ENCODE measurements around the gene ZNF17.
"Not testable (repeated sequence)": the region's sequence is repeated elsewhere in the genome, so short reads cannot be mapped to it uniquely, and the experiment has no call there.

Gene ZNF17

DNA sequence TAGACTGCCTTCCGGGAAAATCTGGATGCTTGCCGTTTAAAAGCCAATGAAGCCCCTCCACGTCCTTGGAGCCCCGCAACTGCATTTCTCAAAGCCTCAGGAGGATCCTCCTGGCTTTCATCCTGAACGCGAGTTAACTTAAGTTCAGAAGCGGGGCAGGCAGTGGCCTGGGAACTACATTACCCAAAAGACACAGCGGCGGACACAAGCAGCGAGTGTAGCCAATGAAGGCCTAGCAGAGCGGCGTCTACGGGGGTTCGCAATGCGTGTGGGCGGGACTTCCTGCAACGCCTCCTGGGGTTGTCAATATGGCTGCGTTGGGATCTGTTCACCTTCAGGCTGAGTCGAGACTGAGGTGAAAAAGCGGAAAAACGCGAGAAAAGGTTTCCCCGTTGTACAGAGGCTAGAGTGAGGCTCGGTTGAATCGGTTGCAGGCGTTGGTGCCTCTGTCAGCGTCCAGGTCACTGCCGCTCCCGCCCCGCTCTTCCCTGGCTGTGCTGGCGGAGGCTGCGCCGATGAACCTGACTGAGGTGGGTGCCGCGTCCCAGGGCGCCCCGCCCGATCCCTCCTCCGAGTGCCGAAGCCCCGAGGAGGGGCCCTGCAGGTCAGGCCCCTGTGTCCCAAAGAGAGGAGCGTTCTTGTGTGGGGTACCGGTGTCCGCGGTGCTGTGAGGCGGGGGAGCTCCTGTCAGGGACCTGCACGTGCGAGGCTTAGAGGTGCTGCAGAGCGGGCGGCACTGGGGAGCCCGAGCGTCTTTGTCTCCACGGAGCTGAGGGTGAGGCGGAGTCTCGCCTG is at the start of gene ZNF17:
ZNF17 (plus strand) TSS at position 285 of the 795 bp plus-strand sequence. CDS start 2,455 bp downstream, outside the sequence.
- peak within 1 kb of the TSS; percentile 91 for H3K4me3 ChIP-seq (ENCODE audit: low read length)
- H3K36me3 ChIP-seq (ENCODE audit: insufficient read depth, low read depth, low read length) = no peaks in the 10 kb centered on the region
- no peaks in the 10 kb centered on the region for H3K9me3 ChIP-seq (ENCODE audit: insufficient read depth, low read depth, low read length)
- no peak within 1 kb of the TSS for H3K27ac ChIP-seq (ENCODE audit: low read length)
- H3K27me3 ChIP-seq (ENCODE audit: insufficient read depth, low read length) = no peaks in the 10 kb centered on the region
- peak within 1 kb of the TSS; percentile 78 for H3K9ac ChIP-seq (ENCODE audit: low read depth, low read length)
- H3K4me1 ChIP-seq (ENCODE audit: insufficient read depth, low read length) = peaks cover 4% of the 10 kb centered on the region; the same call in 1 of the 2 replicates

DNA sequence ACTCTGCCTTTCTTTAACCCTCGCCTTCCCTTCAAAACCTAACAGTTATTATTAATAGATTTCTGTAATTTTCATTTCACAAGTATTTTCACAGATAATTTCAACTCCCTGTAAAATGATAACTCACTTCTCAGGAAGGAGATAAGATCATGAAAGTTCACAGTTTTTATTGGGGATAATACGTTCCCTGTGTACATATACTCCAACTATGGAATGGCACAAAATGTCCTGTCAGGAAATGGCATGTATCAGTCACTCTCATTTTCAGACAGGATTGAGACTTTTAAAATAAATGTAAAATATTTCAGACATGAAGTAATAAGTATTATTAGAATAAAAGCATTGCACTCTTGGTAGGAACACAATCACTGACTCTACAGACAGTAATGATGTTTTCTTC is 48.5 kb upstream of the ZNF17 start:
- peak overlapping the region; percentile 73 for H3K27ac ChIP-seq (ENCODE audit: low read length)
- peak overlapping the region; percentile 90; the same call in 1 of the 2 replicates for H3K9ac ChIP-seq (ENCODE audit: low read depth, low read length)
- no peaks in the 10 kb centered on the region for H3K4me1 ChIP-seq (ENCODE audit: insufficient read depth, low read length)
- H3K36me3 ChIP-seq (ENCODE audit: insufficient read depth, low read depth, low read length) = peaks cover 15% of the 10 kb centered on the region
- H3K9me3 ChIP-seq (ENCODE audit: insufficient read depth, low read depth, low read length) = no peaks in the 10 kb centered on the region
- peak overlapping the region; percentile 84 for H3K4me3 ChIP-seq (ENCODE audit: low read length)
- no peaks in the 10 kb centered on the region for H3K27me3 ChIP-seq (ENCODE audit: insufficient read depth, low read length)

DNA sequence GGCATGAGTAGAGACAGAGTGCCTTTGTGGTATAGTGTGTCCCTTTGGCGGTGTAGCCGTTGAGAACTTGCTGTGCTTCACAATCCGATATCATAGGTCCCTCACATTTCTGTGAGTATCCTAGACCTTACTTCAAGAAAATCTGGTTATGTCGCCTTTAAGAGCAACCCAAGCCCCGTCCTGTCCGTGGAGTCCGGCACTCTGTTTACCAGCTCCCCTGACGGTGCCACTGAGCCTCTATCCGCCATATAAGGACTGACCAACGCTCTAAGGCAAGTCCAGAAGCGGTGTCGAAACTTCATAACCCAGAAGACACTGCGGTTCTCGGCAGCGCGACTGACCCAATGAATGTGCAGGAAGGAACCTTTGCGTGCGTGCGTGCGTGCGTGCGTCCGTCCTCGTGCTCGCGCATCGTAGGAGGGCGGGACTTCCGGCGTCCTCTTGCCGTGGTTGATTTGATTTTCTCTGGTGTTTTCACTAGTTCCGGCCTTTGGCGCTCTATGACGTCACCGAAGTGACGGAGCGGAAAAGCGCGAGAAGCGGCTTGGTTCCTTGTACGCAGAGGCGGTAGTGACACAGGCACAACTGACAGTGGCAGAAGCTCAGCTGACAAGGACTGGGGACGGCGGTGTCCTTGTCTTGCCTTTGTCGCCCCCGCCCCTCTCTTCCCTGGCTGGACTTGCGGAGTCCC is 47.8 kb upstream of the ZNF17 start, which contains the start of the genes TRAPPC2B and ZNF547:
TRAPPC2B (plus strand) TSS at position 555 of the 691 bp plus-strand sequence. CDS start 1,283 bp downstream, outside the sequence.
ZNF547 (plus strand) TSS at position 555 of the 691 bp plus-strand sequence. CDS start 5,005 bp downstream, outside the sequence.
- Histone ChIP-seq H3K9me3 (ENCODE audit: insufficient read depth, low read depth, low read length) (no peaks in the 10 kb centered on the region), H3K27ac (ENCODE audit: low read length) (peak within 1 kb of the TSS; percentile 73), H3K4me1 (ENCODE audit: insufficient read depth, low read length) (no peaks in the 10 kb centered on the region), H3K9ac (ENCODE audit: low read depth, low read length) (peak within 1 kb of the TSS; percentile 90), H3K27me3 (ENCODE audit: insufficient read depth, low read length) (no peaks in the 10 kb centered on the region), H3K36me3 (ENCODE audit: insufficient read depth, low read depth, low read length) (peaks cover 9% of the 10 kb centered on the region; the same call in 1 of the 2 replicates), H3K4me3 (ENCODE audit: low read length) (peak within 1 kb of the TSS; percentile 84)

DNA sequence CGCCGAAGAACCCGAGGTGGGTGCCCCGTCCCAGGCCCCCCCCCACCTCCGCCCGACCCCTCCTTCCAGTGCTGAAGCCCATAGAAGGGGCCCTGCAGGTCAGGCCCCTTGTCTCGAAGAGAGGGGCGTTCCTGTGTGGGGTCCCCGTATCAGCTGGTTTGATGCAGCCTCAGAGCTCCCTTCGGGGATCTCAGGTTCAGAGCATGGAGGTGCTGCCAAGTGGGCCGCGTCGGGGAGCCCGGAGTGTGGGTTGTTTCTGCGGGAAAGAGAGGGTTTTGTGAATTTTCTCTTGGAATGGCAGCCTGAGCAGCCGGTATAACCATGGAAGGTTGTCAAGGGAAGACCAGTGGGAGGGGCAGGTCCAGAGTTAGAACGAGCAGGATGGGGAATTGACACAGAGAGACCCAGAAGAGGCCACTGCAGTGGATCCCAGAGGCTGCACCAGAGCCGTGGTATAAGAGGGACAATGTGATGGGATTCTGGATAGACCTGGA is 47.2 kb upstream of the ZNF17 start:
- Histone ChIP-seq H3K4me3 (ENCODE audit: low read length) (peak overlapping the region; percentile 84), H3K36me3 (ENCODE audit: insufficient read depth, low read depth, low read length) (0 out of 2 replicates have a peak, but pooled peaks cover 3% of the 10 kb centered on the region), H3K9ac (ENCODE audit: low read depth, low read length) (peak overlapping the region; percentile 67; the same call in 1 of the 2 replicates), H3K27ac (ENCODE audit: low read length) (no peak overlapping the region), H3K9me3 (ENCODE audit: insufficient read depth, low read depth, low read length) (no peaks in the 10 kb centered on the region), H3K4me1 (ENCODE audit: insufficient read depth, low read length) (no peaks in the 10 kb centered on the region), H3K27me3 (ENCODE audit: insufficient read depth, low read length) (no peaks in the 10 kb centered on the region)

DNA sequence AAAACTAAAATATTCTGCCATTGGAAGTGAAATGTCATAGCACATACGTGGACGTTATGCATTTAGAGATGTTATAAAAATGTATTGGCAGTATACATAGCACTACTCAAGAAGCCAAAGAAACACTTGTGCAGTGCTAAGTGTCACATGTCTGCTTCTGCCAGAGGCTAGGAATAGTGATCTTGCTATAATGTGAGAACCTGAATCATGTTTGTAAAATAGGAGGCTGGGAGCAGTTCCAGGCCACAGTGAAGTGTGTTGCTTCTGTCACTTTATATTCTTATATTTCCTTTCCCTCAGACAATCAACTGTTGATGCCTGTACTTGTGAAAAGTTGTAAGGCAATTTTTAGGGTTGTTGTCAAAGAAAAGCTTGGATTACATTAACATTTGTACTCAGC is 44.2 kb upstream of the ZNF17 start:
- no peak overlapping the region for H3K4me3 ChIP-seq (ENCODE audit: low read length)
- H3K9me3 ChIP-seq (ENCODE audit: insufficient read depth, low read depth, low read length) = peaks cover 2% of the 10 kb centered on the region; the same call in 1 of the 2 replicates
- H3K4me1 ChIP-seq (ENCODE audit: insufficient read depth, low read length) = no peaks in the 10 kb centered on the region
- no peaks in the 10 kb centered on the region for H3K27me3 ChIP-seq (ENCODE audit: insufficient read depth, low read length)
- no peak overlapping the region for H3K27ac ChIP-seq (ENCODE audit: low read length)
- peaks cover under 1% of the 10 kb centered on the region; the same call in 1 of the 2 replicates for H3K36me3 ChIP-seq (ENCODE audit: insufficient read depth, low read depth, low read length)
- no peak overlapping the region for H3K9ac ChIP-seq (ENCODE audit: low read depth, low read length)

DNA sequence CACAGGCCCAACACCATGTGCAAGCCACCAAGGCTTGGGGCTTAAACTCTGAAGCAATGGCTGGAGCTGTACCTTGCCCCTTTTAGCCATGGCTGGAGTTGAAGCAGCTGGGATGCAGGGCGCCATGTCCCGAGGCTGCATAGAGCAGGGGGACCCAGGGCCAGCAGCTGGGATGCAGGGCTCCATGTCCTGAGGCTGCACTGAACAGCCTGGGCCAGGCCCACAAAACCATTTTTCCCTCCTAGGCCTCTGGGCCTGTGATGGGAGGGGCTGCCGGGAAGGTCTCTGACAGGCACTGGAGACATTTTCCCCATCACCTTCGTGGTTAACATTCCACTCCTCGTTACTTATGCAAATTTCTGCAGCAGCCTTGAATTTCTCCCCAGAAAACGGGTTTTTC is 36.8 kb upstream of the ZNF17 start:
- Histone ChIP-seq H3K4me1 (ENCODE audit: insufficient read depth, low read length) (no peaks in the 10 kb centered on the region), H3K9ac (ENCODE audit: low read depth, low read length) (no peak overlapping the region), H3K9me3 (ENCODE audit: insufficient read depth, low read depth, low read length) (peaks cover 51% of the 10 kb centered on the region), H3K27me3 (ENCODE audit: insufficient read depth, low read length) (no peaks in the 10 kb centered on the region), H3K36me3 (ENCODE audit: insufficient read depth, low read depth, low read length) (peaks cover 40% of the 10 kb centered on the region; the same call in 1 of the 2 replicates), H3K4me3 (ENCODE audit: low read length) (no peak overlapping the region), H3K27ac (ENCODE audit: low read length) (no peak overlapping the region)

DNA sequence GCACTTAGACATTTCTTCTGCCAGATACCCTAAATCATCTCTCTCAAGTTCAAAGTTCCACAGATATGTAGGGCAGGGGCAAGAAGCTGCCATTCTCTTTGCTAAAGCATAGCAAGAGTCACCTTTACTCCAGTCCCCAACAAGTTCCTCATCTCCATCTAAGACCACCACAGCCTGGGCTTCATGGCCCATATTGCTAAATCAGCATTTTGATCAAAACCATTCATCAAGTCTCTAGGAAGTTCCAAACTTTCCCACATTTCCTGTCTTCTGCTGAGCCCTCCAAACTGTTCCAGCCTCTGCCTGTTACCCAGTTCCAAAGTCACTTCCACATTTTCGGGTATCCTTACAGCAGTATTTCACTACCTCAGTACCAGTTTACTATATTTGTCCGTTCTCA is 36.3 kb upstream of the ZNF17 start:
- H3K27me3 ChIP-seq (ENCODE audit: insufficient read depth, low read length); H3K27ac ChIP-seq (ENCODE audit: low read length); H3K4me1 ChIP-seq (ENCODE audit: insufficient read depth, low read length); H3K4me3 ChIP-seq (ENCODE audit: low read length); H3K9ac ChIP-seq (ENCODE audit: low read depth, low read length): not testable (repeated sequence)
- peaks cover 40% of the 10 kb centered on the region; the same call in 1 of the 2 replicates for H3K36me3 ChIP-seq (ENCODE audit: insufficient read depth, low read depth, low read length)
- peaks cover 53% of the 10 kb centered on the region for H3K9me3 ChIP-seq (ENCODE audit: insufficient read depth, low read depth, low read length)

DNA sequence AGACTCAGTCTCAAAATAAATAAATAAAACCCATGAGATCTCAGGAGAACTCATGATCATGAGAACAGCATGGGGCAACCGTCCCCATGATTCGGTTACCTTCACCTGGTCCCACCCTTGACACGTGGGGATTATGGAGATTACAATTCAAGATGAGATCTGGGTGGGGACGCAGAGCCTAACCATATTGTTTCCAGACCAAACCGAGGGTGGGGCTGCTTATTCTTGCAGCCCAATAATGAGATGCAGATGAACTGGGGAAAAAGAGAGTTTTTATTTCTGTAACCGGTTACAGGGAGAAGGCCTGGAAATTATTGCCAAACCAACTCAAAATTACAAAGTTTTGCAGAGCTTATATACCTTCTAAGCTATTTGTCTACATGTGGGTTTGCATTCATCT is 34.8 kb upstream of the ZNF17 start:
- Histone ChIP-seq H3K9me3 (ENCODE audit: insufficient read depth, low read depth, low read length) (peaks cover 61% of the 10 kb centered on the region), H3K36me3 (ENCODE audit: insufficient read depth, low read depth, low read length) (peaks cover 40% of the 10 kb centered on the region; the same call in 1 of the 2 replicates), H3K4me1 (ENCODE audit: insufficient read depth, low read length) (no peaks in the 10 kb centered on the region)

DNA sequence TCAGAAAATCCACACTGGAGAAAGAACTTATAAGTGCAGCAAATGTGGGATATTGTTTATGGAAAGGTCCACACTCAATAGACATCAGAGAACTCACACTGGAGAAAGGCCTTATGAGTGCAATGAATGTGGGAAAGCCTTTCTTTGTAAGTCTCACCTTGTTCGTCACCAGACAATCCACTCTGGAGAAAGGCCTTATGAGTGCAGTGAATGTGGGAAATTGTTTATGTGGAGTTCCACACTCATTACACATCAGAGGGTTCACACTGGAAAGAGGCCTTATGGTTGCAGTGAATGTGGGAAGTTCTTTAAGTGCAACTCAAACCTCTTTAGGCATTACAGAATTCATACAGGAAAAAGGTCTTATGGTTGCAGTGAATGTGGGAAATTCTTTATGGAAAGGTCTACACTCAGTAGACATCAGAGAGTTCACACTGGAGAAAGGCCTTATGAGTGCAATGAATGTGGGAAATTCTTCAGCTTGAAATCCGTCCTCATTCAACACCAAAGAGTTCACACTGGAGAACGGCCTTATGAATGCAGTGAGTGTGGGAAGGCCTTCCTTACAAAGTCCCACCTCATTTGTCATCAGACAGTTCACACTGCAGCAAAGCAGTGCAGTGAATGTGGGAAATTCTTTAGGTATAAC is 33.3 kb upstream of the ZNF17 start:
- Histone ChIP-seq H3K4me3 (ENCODE audit: low read length) (no peak overlapping the region), H3K9me3 (ENCODE audit: insufficient read depth, low read depth, low read length) (peaks cover 57% of the 10 kb centered on the region), H3K36me3 (ENCODE audit: insufficient read depth, low read depth, low read length) (peaks cover 35% of the 10 kb centered on the region; the same call in 1 of the 2 replicates), H3K27ac (ENCODE audit: low read length) (no peak overlapping the region), H3K9ac (ENCODE audit: low read depth, low read length) (no peak overlapping the region), H3K27me3 (ENCODE audit: insufficient read depth, low read length) (no peaks in the 10 kb centered on the region), H3K4me1 (ENCODE audit: insufficient read depth, low read length) (no peaks in the 10 kb centered on the region)

More for the DNA sequence above, 34.8 kb upstream of the ZNF17 start:
- Histone ChIP-seq H3K9ac (ENCODE audit: low read depth, low read length) (no peak overlapping the region), H3K4me3 (ENCODE audit: low read length) (no peak overlapping the region), H3K27ac (ENCODE audit: low read length) (no peak overlapping the region), H3K27me3 (ENCODE audit: insufficient read depth, low read length) (no peaks in the 10 kb centered on the region)

DNA sequence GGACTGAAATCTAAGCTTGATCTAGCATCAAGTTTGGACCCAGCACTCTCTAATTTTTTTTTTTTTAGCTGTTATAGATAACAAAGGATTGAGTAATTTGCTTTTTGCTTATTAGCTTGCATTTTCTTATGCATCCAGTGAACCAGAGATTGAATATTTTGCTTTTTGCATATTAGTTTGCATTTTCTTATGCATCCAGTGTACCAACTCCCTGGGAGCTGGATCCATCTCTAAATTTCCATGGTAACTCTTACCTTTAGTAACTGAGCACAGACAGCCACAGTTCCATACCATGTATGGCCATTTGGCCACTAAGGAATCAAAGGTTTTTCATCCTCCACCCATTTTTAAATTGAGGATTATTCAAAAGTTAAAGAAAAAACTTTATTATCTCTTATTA is 30.0 kb upstream of the ZNF17 start:
- Histone ChIP-seq H3K36me3 (ENCODE audit: insufficient read depth, low read depth, low read length) (peaks cover 19% of the 10 kb centered on the region; the same call in 1 of the 2 replicates), H3K4me1 (ENCODE audit: insufficient read depth, low read length) (no peaks in the 10 kb centered on the region), H3K9me3 (ENCODE audit: insufficient read depth, low read depth, low read length) (peaks cover 36% of the 10 kb centered on the region), H3K27ac (ENCODE audit: low read length) (no peak overlapping the region), H3K4me3 (ENCODE audit: low read length) (no peak overlapping the region), H3K9ac (ENCODE audit: low read depth, low read length) (no peak overlapping the region), H3K27me3 (ENCODE audit: insufficient read depth, low read length) (no peaks in the 10 kb centered on the region)
